ENCODE results near the gene USH1G. TPM values are rescaled to one million over a fixed set of nuclear protein-coding genes. Genes with fewer than 3 reads are reported as not detected.

The USH1G gene
- total RNA-seq, 1 donor from 2014 or later: not detected

- no peak for TF ChIP-seq CTCF (conservative IDR thresholded peaks at IDR 0.05; ENCODE audit: low read depth, low read length)
- DNase-seq (ENCODE audit: low read depth): no peak
- no peak overlapping the region for H3K4me3 ChIP-seq (ENCODE audit: low read depth, low read length)
Observed at GRCh38 chr17:74959826-74960515, 36.9 kb upstream of the USH1G start.

- H3K4me3 ChIP-seq (ENCODE audit: low read depth, low read length): no peak overlapping the region
- DNase-seq (ENCODE audit: low read depth): no peak
- peak; percentile 83 for TF ChIP-seq CTCF (conservative IDR thresholded peaks at IDR 0.05; ENCODE audit: low read depth, low read length)
Observed at GRCh38 chr17:74957935-74958740, 35.1 kb upstream of the USH1G start.

- no peak overlapping the region for H3K4me3 ChIP-seq (ENCODE audit: low read depth, low read length)
- DNase-seq (ENCODE audit: low read depth): no peak
- TF ChIP-seq CTCF (conservative IDR thresholded peaks at IDR 0.05; ENCODE audit: low read depth, low read length): no peak
Observed at GRCh38 chr17:74956093-74956492, 33.0 kb upstream of the USH1G start.

GRCh38 chr17:74954665-74955421, 31.8 kb upstream of the USH1G start:
- no peak for TF ChIP-seq CTCF (conservative IDR thresholded peaks at IDR 0.05; ENCODE audit: low read depth, low read length)
- DNase-seq (ENCODE audit: low read depth): no peak
- no peak overlapping the region for H3K4me3 ChIP-seq (ENCODE audit: low read depth, low read length)

GRCh38 chr17:74954115-74954514, 31.1 kb upstream of the USH1G start:
- no peak for TF ChIP-seq CTCF (conservative IDR thresholded peaks at IDR 0.05; ENCODE audit: low read depth, low read length)
- H3K4me3 ChIP-seq (ENCODE audit: low read depth, low read length): no peak overlapping the region
- DNase-seq (ENCODE audit: low read depth): no peak

GRCh38 chr17:74953134-74953687, 30.2 kb upstream of the USH1G start:
- H3K4me3 ChIP-seq (ENCODE audit: low read depth, low read length): no peak overlapping the region
- no peak for TF ChIP-seq CTCF (conservative IDR thresholded peaks at IDR 0.05; ENCODE audit: low read depth, low read length)

More at GRCh38 chr17:74953134-74953687, 30.2 kb upstream of the USH1G start:
- no peak for DNase-seq (ENCODE audit: low read depth)
